IMR-90 (cell line): ENCODE results near the gene ZNF473. TPM values are rescaled to one million over a fixed set of nuclear protein-coding genes. Genes with fewer than 3 reads are reported as not detected.

Source experiments
- ATAC-seq: fragments of 200-7000 bp; cut with Tn5 transposase; 2 replicates; pipeline ENCODE4 v1.9.1; 2020; ENCODE audit warnings: low read depth, mild to moderate bottlenecking, moderate library complexity
- BruUV-seq: library from RNA; stranded (reverse); fragments of 400-500 nt; replicated peaks from 2 replicates; lab custom pipeline; 2021; lab: Mats Ljungman, UMichigan
- CTCF ChIA-PET: fragments of 300-600 bp; formaldehyde crosslinking; extraction: SDS; loops from one replicate; lab custom pipeline; 2021; ENCODE audit warnings: antibody characterized with exemption; lab: Yijun Ruan, JAX
- POLR2A ChIA-PET: fragments of 300-600 bp; sonication (Branson Sonifier 250); formaldehyde crosslinking; loops from one replicate; lab custom pipeline; 2022; ENCODE audit warnings: antibody characterized with exemption; ENCODE audit not compliant: unreplicated experiment; lab: Charles Lee
- DNase-seq: peaks from one replicate; pipeline ENCODE4 v3.0.0; 2013
- H2AFZ ChIP-seq: replicated peaks from 2 replicates; pipeline ENCODE3; 2013; ENCODE audit warnings: low read length, mild to moderate bottlenecking; ENCODE audit not compliant: poor library complexity
- H2AK5ac ChIP-seq: 2 replicates; pipeline ENCODE4 v1.6.1; 2013; ENCODE audit warnings: low read depth, low read length, inconsistent platforms
- H2AK9ac ChIP-seq: replicated peaks from 2 replicates; pipeline ENCODE3; 2013; ENCODE audit warnings: mild to moderate bottlenecking, low read depth, low read length, moderate library complexity; ENCODE audit not compliant: poor library complexity
- H2BK120ac ChIP-seq: 2 replicates; pipeline ENCODE4 v1.6.1; 2013; ENCODE audit warnings: low read depth, low read length, inconsistent platforms
- H2BK15ac ChIP-seq: 3 replicates; pipeline ENCODE4 v1.6.1; 2013; ENCODE audit warnings: low read depth, low read length, inconsistent platforms
- H2BK20ac ChIP-seq: 2 replicates; pipeline ENCODE4 v1.6.1; 2013; ENCODE audit warnings: low read depth, mild to moderate bottlenecking, inconsistent platforms, low read length, moderate library complexity
- H2BK5ac ChIP-seq: 2 replicates; pipeline ENCODE4 v1.6.1; 2013; ENCODE audit warnings: mild to moderate bottlenecking, low read depth, low read length, inconsistent platforms; ENCODE audit not compliant: poor library complexity, severe bottlenecking
- H3K14ac ChIP-seq: replicated peaks from 2 replicates; pipeline ENCODE4 v1.6.1; 2013; ENCODE audit warnings: low read depth, low read length, inconsistent platforms
- H3K18ac ChIP-seq: 2 replicates; pipeline ENCODE4 v1.6.1; 2013; ENCODE audit warnings: low read depth, low read length, control low read depth
- H3K23ac ChIP-seq: 2 replicates; pipeline ENCODE4 v1.6.1; 2013; ENCODE audit warnings: low read depth, low read length, inconsistent platforms
- H3K27ac ChIP-seq: 2 replicates; pipeline ENCODE4 v1.5.1; 2013; ENCODE audit warnings: mild to moderate bottlenecking, control low read depth, low read length; ENCODE audit not compliant: insufficient read depth
- H3K27me3 ChIP-seq: 2 replicates; pipeline ENCODE4 v1.6.1; 2013; ENCODE audit warnings: low read length; ENCODE audit not compliant: control insufficient read depth, insufficient read depth
- H3K36me3 ChIP-seq: 2 replicates; pipeline ENCODE4 v1.6.1; 2013; ENCODE audit warnings: low read length, mixed read lengths; ENCODE audit not compliant: control insufficient read depth, insufficient read depth
- H3K4ac ChIP-seq: 2 replicates; pipeline ENCODE4 v1.6.1; 2013; ENCODE audit warnings: low read depth, low read length, inconsistent platforms
- H3K4me1 ChIP-seq: 2 replicates; pipeline ENCODE4 v1.6.1; 2013; ENCODE audit warnings: low read length, mixed read lengths; ENCODE audit not compliant: control insufficient read depth, insufficient read depth
- H3K4me2 ChIP-seq: 2 replicates; pipeline ENCODE4 v1.6.1; 2013; ENCODE audit warnings: low read depth, mild to moderate bottlenecking, control low read depth, low read length, moderate library complexity
- H3K4me3 ChIP-seq: 2 replicates; pipeline ENCODE4 v1.5.1; 2013; ENCODE audit warnings: low read depth, mild to moderate bottlenecking, control low read depth, low read length, moderate library complexity; ENCODE audit not compliant: insufficient read depth
- H3K56ac ChIP-seq: 2 replicates; pipeline ENCODE4 v1.6.1; 2013; ENCODE audit warnings: low read length, inconsistent platforms; ENCODE audit not compliant: insufficient read depth; ENCODE audit errors: extremely low read depth
- H3K79me1 ChIP-seq, 2 experiments: 2 replicates each; pipeline ENCODE4 v1.6.1; 2013; ENCODE audit warnings: low read length in 2 of 2, inconsistent platforms in 1 of 2, low read depth in 1 of 2
- H3K9ac ChIP-seq: 2 replicates; pipeline ENCODE4 v1.6.1; 2013; ENCODE audit warnings: low read depth, low read length, control low read depth
- H3K9me1 ChIP-seq: 2 replicates; pipeline ENCODE4 v1.6.1; 2013; ENCODE audit warnings: low read length, inconsistent platforms; ENCODE audit not compliant: insufficient read depth
- H3K9me3 ChIP-seq: 2 replicates; pipeline ENCODE4 v1.6.1; 2013; ENCODE audit warnings: low read length; ENCODE audit not compliant: control insufficient read depth, insufficient read depth
- H4K20me1 ChIP-seq: 2 replicates; pipeline ENCODE4 v1.6.1; 2013; ENCODE audit warnings: low read length, inconsistent platforms; ENCODE audit not compliant: insufficient read depth
- H4K5ac ChIP-seq: 2 replicates; pipeline ENCODE4 v1.6.1; 2013; ENCODE audit warnings: mild to moderate bottlenecking, low read depth, low read length, control low read depth
- H4K8ac ChIP-seq, 2 experiments: 2 replicates each; pipeline ENCODE4 v1.6.1; 2013; ENCODE audit warnings: low read depth in 2 of 2, low read length in 2 of 2, control low read depth in 1 of 2, inconsistent platforms in 1 of 2
- H4K91ac ChIP-seq: 2 replicates; pipeline ENCODE4 v1.6.1; 2013; ENCODE audit warnings: low read depth, low read length, inconsistent platforms; ENCODE audit not compliant: insufficient read depth
- BHLHE40 ChIP-seq: fragments of 150-350 bp; IDR thresholded peaks from 2 replicates; pipeline ENCODE4 v1.6.1; 2016; ENCODE audit warnings: mild to moderate bottlenecking, low read depth, low read length
- CEBPB ChIP-seq: IDR thresholded peaks from 2 replicates; pipeline ENCODE4 v1.6.1; 2012; ENCODE audit warnings: low read depth, low read length, improper control_type of control experiment
- CHD1 ChIP-seq: IDR thresholded peaks from 2 replicates; pipeline ENCODE4 v1.6.1; 2012; ENCODE audit warnings: low read depth, low read length, improper control_type of control experiment
- FOS ChIP-seq: fragments of 150-350 bp; IDR thresholded peaks from 2 replicates; pipeline ENCODE4 v1.6.1; 2016; ENCODE audit warnings: low read depth, low read length
- MAFK ChIP-seq: IDR thresholded peaks from 2 replicates; pipeline ENCODE4 v1.6.1; 2012; ENCODE audit warnings: low read depth, low read length, improper control_type of control experiment
- MAZ ChIP-seq: IDR thresholded peaks from 2 replicates; pipeline ENCODE4 v1.6.1; 2012; ENCODE audit warnings: low read depth, mild to moderate bottlenecking, low read length, improper control_type of control experiment, moderate library complexity, borderline replicate concordance
- MXI1 ChIP-seq: IDR thresholded peaks from 2 replicates; pipeline ENCODE4 v1.6.1; 2012; ENCODE audit warnings: low read depth, mild to moderate bottlenecking, low read length, moderate library complexity, borderline replicate concordance
- NFE2L2 ChIP-seq: fragments of 150-350 bp; IDR thresholded peaks from 2 replicates; pipeline ENCODE4 v1.6.1; 2016; ENCODE audit warnings: low read depth, mild to moderate bottlenecking, low read length
- POLR2A ChIP-seq: IDR thresholded peaks from 2 replicates; pipeline ENCODE4 v1.6.1; 2012; ENCODE audit warnings: mild to moderate bottlenecking, low read depth, low read length
- RAD21 ChIP-seq: IDR thresholded peaks from 2 replicates; pipeline ENCODE4 v1.6.1; 2012; ENCODE audit warnings: low read length, improper control_type of control experiment
- RCOR1 ChIP-seq: IDR thresholded peaks from 2 replicates; pipeline ENCODE4 v1.6.1; 2012; ENCODE audit warnings: mild to moderate bottlenecking, low read length, improper control_type of control experiment; ENCODE audit not compliant: insufficient replicate concordance
- RFX5 ChIP-seq: IDR thresholded peaks from 2 replicates; pipeline ENCODE4 v1.8.0; 2012; ENCODE audit warnings: low read depth, mild to moderate bottlenecking, low read length, moderate library complexity
- SMC3 ChIP-seq: fragments of 150-350 bp; IDR thresholded peaks from 2 replicates; pipeline ENCODE4 v1.6.1; 2016; ENCODE audit warnings: low read depth, mild to moderate bottlenecking, antibody characterized with exemption, low read length, moderate library complexity
- USF2 ChIP-seq: fragments of 150-350 bp; IDR thresholded peaks from 2 replicates; pipeline ENCODE4 v1.6.1; 2017; ENCODE audit warnings: mild to moderate bottlenecking, antibody characterized with exemption, low read length, low read depth
- WGBS, 2 experiments: methylation state at CpG; one replicate each; pipeline versions ENCODE4 v1.1.5 to v1.1.7; 2013; ENCODE audit warnings: missing lambda C conversion rate in 2 of 2; ENCODE audit not compliant: insufficient read length in 1 of 2; ENCODE audit errors: extremely low coverage in 2 of 2; 5-methylcytosine and 5-hydroxymethylcytosine counted together
- dilution Hi-C: fragments of 300-500 bp; cut with HindIII; formaldehyde crosslinking; loops from one replicate; pipeline ENCODE4 v1.14.3; 2018; ENCODE audit warnings: low sequenced_read_pairs; ENCODE audit not compliant: unreplicated experiment
- in situ Hi-C: fragments of 300-500 bp; cut with MboI; formaldehyde crosslinking; loops from 3 replicates; pipeline ENCODE4 v1.14.3; 2019; ENCODE audit warnings: low sequenced_read_pairs, inconsistent platforms, mixed read lengths
- intact Hi-C: fragments of 100-400 bp; cut with micrococcal nuclease; formaldehyde crosslinking; loops from 2 replicates; pipeline ENCODE4 v1.10.0; 2022
- polyA plus RNA-seq, 3 experiments: library from polyadenylated mRNA; depleted of rRNA; stranded (reverse); fragments of >200 nt; gene quantifications; 2 replicates each; pipeline ENCODE4 v1.2.3, GENCODE V29; 2012; ENCODE audit warnings: low replicate concordance in 1 of 3
- total RNA-seq: library from RNA; depleted of rRNA; stranded (reverse); fragments of >200 nt; gene quantifications from 2 replicates; pipeline ENCODE4 v1.2.3, GENCODE V29; 2012
- TF ChIP-seq, protein P1 (sequence below): conservative IDR thresholded peaks from 2 replicates; pipeline ENCODE4 v1.5.1; 2012; ENCODE audit warnings: mild to moderate bottlenecking, low read depth, low read length, improper control_type of control experiment
- TF ChIP-seq, protein P2 (sequence below): fragments of 150-350 bp; IDR thresholded peaks from 2 replicates; pipeline ENCODE4 v1.6.1; 2016; ENCODE audit warnings: low read depth, mild to moderate bottlenecking, low read length, moderate library complexity, borderline replicate concordance

The ZNF473 gene
- total and polyA plus RNA-seq, 2 of the 4 experiments (the other 2 are of a cell fraction) = 4.5 to 13.3 TPM

- TF ChIP-seq, protein P1, sequence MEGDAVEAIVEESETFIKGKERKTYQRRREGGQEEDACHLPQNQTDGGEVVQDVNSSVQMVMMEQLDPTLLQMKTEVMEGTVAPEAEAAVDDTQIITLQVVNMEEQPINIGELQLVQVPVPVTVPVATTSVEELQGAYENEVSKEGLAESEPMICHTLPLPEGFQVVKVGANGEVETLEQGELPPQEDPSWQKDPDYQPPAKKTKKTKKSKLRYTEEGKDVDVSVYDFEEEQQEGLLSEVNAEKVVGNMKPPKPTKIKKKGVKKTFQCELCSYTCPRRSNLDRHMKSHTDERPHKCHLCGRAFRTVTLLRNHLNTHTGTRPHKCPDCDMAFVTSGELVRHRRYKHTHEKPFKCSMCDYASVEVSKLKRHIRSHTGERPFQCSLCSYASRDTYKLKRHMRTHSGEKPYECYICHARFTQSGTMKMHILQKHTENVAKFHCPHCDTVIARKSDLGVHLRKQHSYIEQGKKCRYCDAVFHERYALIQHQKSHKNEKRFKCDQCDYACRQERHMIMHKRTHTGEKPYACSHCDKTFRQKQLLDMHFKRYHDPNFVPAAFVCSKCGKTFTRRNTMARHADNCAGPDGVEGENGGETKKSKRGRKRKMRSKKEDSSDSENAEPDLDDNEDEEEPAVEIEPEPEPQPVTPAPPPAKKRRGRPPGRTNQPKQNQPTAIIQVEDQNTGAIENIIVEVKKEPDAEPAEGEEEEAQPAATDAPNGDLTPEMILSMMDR = no peak
- TF ChIP-seq RCOR1 (no peak), POLR2A (no peak), SMC3 (no peak), MAZ (no peak), NFE2L2 (no peak), USF2 (no peak), MXI1 (no peak), BHLHE40 (no peak), CEBPB (no peak), RAD21 (no peak), MAFK (no peak), RFX5 (no peak), FOS (no peak), CHD1 (no peak)
- TF ChIP-seq, protein P2, sequence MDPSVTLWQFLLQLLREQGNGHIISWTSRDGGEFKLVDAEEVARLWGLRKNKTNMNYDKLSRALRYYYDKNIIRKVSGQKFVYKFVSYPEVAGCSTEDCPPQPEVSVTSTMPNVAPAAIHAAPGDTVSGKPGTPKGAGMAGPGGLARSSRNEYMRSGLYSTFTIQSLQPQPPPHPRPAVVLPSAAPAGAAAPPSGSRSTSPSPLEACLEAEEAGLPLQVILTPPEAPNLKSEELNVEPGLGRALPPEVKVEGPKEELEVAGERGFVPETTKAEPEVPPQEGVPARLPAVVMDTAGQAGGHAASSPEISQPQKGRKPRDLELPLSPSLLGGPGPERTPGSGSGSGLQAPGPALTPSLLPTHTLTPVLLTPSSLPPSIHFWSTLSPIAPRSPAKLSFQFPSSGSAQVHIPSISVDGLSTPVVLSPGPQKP = no peak
- Histone ChIP-seq H3K9me1 (0 out of 2 replicates have a peak, but pooled peaks cover 3% of the 10 kb centered on the region), H2AK9ac (no peak overlapping the region), H3K4ac (no peak overlapping the region), H3K56ac (no peak overlapping the region), H2BK15ac (no peak overlapping the region), H3K14ac (no peak overlapping the region), H4K20me1 (peaks cover 14% of the 10 kb centered on the region), H3K9me3 (no peaks in the 10 kb centered on the region), H3K4me1 (no peaks in the 10 kb centered on the region), H2AFZ (no peak overlapping the region), H2BK120ac (no peak overlapping the region), H3K4me2 (no peak overlapping the region), H4K8ac (no peak overlapping the region), H2BK20ac (no peak overlapping the region), H3K18ac (no peak overlapping the region), H3K9ac (no peak overlapping the region), H3K36me3 (peaks cover 50% of the 10 kb centered on the region), H3K27me3 (no peaks in the 10 kb centered on the region), H3K4me3 (no peak overlapping the region), H3K23ac (no peak overlapping the region), H2BK5ac (no peak overlapping the region), H2AK5ac (no peak overlapping the region), H3K79me1 (peaks cover 11 to 24% of the 10 kb centered on the region in 2 experiments), H3K27ac (no peak overlapping the region), H4K5ac (no peak overlapping the region), H4K91ac (no peak overlapping the region)
- dilution Hi-C loops = no loop called here
- DNase-seq (no peak), ATAC-seq (no peak)
- no CpG with 5 or more reads among the region's 1 CpG for WGBS, 2 experiments
- in situ Hi-C loops = no loop called here
- ChIA-PET CTCF (no interaction called here), POLR2A (no interaction called here)
- no TSS peak for BruUV-seq
- intact Hi-C loops = no loop called here
Observed at GRCh38 chr19:50016225-50016807, 9.5 kb upstream of the ZNF473 start.
